OCI-LY1 (cell line): ENCODE measurements around the gene TRPM2.

Experiments
- H2AFZ ChIP-seq: fragments of 200-600 bp; sonication (generic), shearing (Covaris generic); 2 replicates; pipeline ENCODE4 v1.6.0; 2014; ENCODE audit warnings: antibody characterized with exemption, mild to moderate bottlenecking, low read length
- H3F3A ChIP-seq: fragments of 200-600 bp; sonication (generic), shearing (Covaris generic); 2 replicates; pipeline ENCODE4 v1.6.0; 2014; ENCODE audit warnings: mild to moderate bottlenecking, antibody characterized with exemption, low read length, moderate library complexity; ENCODE audit not compliant: insufficient read depth
- H3K27ac ChIP-seq: fragments of 200-600 bp; sonication (generic); 2 replicates; pipeline ENCODE4 v1.5.1; 2014; ENCODE audit warnings: low read length, mixed run types, mild to moderate bottlenecking, low read depth; ENCODE audit not compliant: poor library complexity, severe bottlenecking
- H3K27me3 ChIP-seq: fragments of 200-600 bp; sonication (generic); 2 replicates; pipeline ENCODE4 v1.6.0; 2014; ENCODE audit warnings: antibody characterized with exemption, mild to moderate bottlenecking, low read length, moderate library complexity; ENCODE audit not compliant: insufficient read depth
- H3K36me3 ChIP-seq: fragments of 200-600 bp; sonication (generic); 2 replicates; pipeline ENCODE4 v1.6.1; 2014; ENCODE audit warnings: mild to moderate bottlenecking, antibody characterized with exemption, low read length, moderate library complexity, mixed read lengths; ENCODE audit not compliant: insufficient read depth
- H3K4me1 ChIP-seq: fragments of 200-600 bp; sonication (generic); 2 replicates; pipeline ENCODE4 v1.5.1; 2014; ENCODE audit warnings: mild to moderate bottlenecking, low read length, moderate library complexity; ENCODE audit not compliant: insufficient read depth, severe bottlenecking
- H3K4me2 ChIP-seq: fragments of 200-600 bp; sonication (generic), shearing (Covaris generic); 2 replicates; pipeline ENCODE4 v1.6.1; 2014; ENCODE audit warnings: low read length
- H3K4me3 ChIP-seq: fragments of 200-600 bp; sonication (generic); 2 replicates; pipeline ENCODE4 v1.5.1; 2014; ENCODE audit warnings: low read length, low read depth, mild to moderate bottlenecking, mixed read lengths; ENCODE audit not compliant: poor library complexity, severe bottlenecking
- H3K79me2 ChIP-seq: fragments of 200-600 bp; shearing (Covaris generic); 2 replicates; pipeline ENCODE4 v1.6.1; 2016; ENCODE audit warnings: mixed run types, low read length, mixed read lengths; ENCODE audit not compliant: insufficient read depth
- H3K9ac ChIP-seq: fragments of 200-600 bp; sonication (generic), shearing (Covaris generic); 2 replicates; pipeline ENCODE4 v1.6.1; 2014; ENCODE audit warnings: mild to moderate bottlenecking, low read length, mixed read lengths
- H3K9me2 ChIP-seq: fragments of 200-600 bp; sonication (generic), shearing (Covaris generic); 2 replicates; pipeline ENCODE4 v1.6.1; 2014; ENCODE audit warnings: low read depth, mild to moderate bottlenecking, low read length, mixed read lengths
- H3K9me3 ChIP-seq: fragments of 200-600 bp; shearing (Covaris generic); 2 replicates; pipeline ENCODE4 v1.6.1; 2014; ENCODE audit warnings: low read length, mixed read lengths
- H4K20me1 ChIP-seq: fragments of 200-600 bp; sonication (generic), shearing (Covaris generic); 2 replicates; pipeline ENCODE4 v1.6.0; 2016; ENCODE audit warnings: mild to moderate bottlenecking, low read length; ENCODE audit not compliant: insufficient read depth
- EZH2 ChIP-seq: fragments of 200-600 bp; sonication (generic), shearing (Covaris generic); IDR thresholded peaks from 2 replicates; pipeline ENCODE4 v1.8.0; 2017; ENCODE audit warnings: borderline replicate concordance, mixed run types, mild to moderate bottlenecking, antibody characterized with exemption, low read length, moderate library complexity, mixed read lengths
- TF ChIP-seq, protein P1 (sequence below): fragments of 200-600 bp; sonication (generic), shearing (Covaris generic); IDR thresholded peaks from 2 replicates; pipeline ENCODE4 v1.5.1; 2017; ENCODE audit warnings: mild to moderate bottlenecking, antibody characterized with exemption, low read length, moderate library complexity, mixed read lengths

TRPM2 gene

DNA sequence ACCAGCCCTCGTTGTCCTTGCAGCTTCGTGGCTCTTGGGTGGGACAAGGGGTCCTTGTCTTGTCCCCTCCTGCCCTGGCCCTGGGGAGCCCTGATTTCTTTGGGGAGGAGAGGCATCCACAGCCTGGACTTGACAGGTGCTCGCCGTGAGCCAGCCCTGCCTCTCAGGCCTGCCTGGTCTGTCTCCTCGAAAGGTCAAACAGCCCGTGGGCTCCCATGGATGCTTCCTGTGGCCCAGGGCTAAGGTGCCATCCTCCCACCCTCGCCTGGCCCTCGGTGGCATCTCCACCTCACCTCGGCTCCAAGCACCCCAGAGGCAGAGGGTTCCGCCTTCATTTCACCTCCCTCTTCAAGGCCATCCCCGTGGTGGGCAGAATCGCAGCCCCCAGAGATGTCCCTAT is 110.9 kb downstream of the TRPM2 start:
- H3K4me2 ChIP-seq: no peak overlapping the region
- no peak overlapping the region for H2AFZ ChIP-seq
- H3K4me1 ChIP-seq: no peaks in the 10 kb centered on the region
- H3K4me3 ChIP-seq: no peak overlapping the region
- H3K9me2 ChIP-seq: no peaks in the 10 kb centered on the region
- H3K79me2 ChIP-seq: no peaks in the 10 kb centered on the region
- no peak overlapping the region for H3K9ac ChIP-seq
- no peak for TF ChIP-seq EZH2
- TF ChIP-seq, protein P1, sequence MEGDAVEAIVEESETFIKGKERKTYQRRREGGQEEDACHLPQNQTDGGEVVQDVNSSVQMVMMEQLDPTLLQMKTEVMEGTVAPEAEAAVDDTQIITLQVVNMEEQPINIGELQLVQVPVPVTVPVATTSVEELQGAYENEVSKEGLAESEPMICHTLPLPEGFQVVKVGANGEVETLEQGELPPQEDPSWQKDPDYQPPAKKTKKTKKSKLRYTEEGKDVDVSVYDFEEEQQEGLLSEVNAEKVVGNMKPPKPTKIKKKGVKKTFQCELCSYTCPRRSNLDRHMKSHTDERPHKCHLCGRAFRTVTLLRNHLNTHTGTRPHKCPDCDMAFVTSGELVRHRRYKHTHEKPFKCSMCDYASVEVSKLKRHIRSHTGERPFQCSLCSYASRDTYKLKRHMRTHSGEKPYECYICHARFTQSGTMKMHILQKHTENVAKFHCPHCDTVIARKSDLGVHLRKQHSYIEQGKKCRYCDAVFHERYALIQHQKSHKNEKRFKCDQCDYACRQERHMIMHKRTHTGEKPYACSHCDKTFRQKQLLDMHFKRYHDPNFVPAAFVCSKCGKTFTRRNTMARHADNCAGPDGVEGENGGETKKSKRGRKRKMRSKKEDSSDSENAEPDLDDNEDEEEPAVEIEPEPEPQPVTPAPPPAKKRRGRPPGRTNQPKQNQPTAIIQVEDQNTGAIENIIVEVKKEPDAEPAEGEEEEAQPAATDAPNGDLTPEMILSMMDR: no peak
- no peaks in the 10 kb centered on the region for H4K20me1 ChIP-seq
- peaks cover 3% of the 10 kb centered on the region; the same call in 1 of the 2 replicates for H3K27me3 ChIP-seq
- no peaks in the 10 kb centered on the region for H3F3A ChIP-seq
- no peak overlapping the region for H3K27ac ChIP-seq
- H3K9me3 ChIP-seq: no peaks in the 10 kb centered on the region
- H3K36me3 ChIP-seq: no peaks in the 10 kb centered on the region

GRCh38 chr21:44466351-44466954 is 113.0 kb downstream of the TRPM2 start:
- TF ChIP-seq EZH2: no peak
- TF ChIP-seq, protein P1: no peak

GRCh38 chr21:44466996-44467858 is 113.8 kb downstream of the TRPM2 start:
- no peak overlapping the region for H3K4me3 ChIP-seq
- no peak overlapping the region for H3K4me2 ChIP-seq
- H3K9me3 ChIP-seq: no peaks in the 10 kb centered on the region
- no peaks in the 10 kb centered on the region for H3K4me1 ChIP-seq
- no peaks in the 10 kb centered on the region for H4K20me1 ChIP-seq
- H3K36me3 ChIP-seq: no peaks in the 10 kb centered on the region
- H3K27me3 ChIP-seq: peaks cover 8% of the 10 kb centered on the region; the same call in 1 of the 2 replicates
- H2AFZ ChIP-seq: no peak overlapping the region
- H3K79me2 ChIP-seq: no peaks in the 10 kb centered on the region
- no peaks in the 10 kb centered on the region for H3K9me2 ChIP-seq
- TF ChIP-seq EZH2: no peak
- TF ChIP-seq, protein P1: no peak
- H3K27ac ChIP-seq: no peak overlapping the region
- no peak overlapping the region for H3K9ac ChIP-seq
- no peaks in the 10 kb centered on the region for H3F3A ChIP-seq

More at GRCh38 chr21:44466351-44466954, 113.0 kb downstream of the TRPM2 start:
- H3F3A ChIP-seq: no peaks in the 10 kb centered on the region
- H3K9me2 ChIP-seq: no peaks in the 10 kb centered on the region
- no peaks in the 10 kb centered on the region for H3K9me3 ChIP-seq
- H3K4me2 ChIP-seq: no peak overlapping the region
- no peak overlapping the region for H2AFZ ChIP-seq
- no peaks in the 10 kb centered on the region for H4K20me1 ChIP-seq
- no peak overlapping the region for H3K4me3 ChIP-seq
- no peaks in the 10 kb centered on the region for H3K4me1 ChIP-seq
- H3K27ac ChIP-seq: no peak overlapping the region
- H3K79me2 ChIP-seq: no peaks in the 10 kb centered on the region
- peaks cover 8% of the 10 kb centered on the region; the same call in 1 of the 2 replicates for H3K27me3 ChIP-seq
- H3K36me3 ChIP-seq: no peaks in the 10 kb centered on the region
- H3K9ac ChIP-seq: no peak overlapping the region
